Measurements from ENCODE around the gene WAC. TPM values are rescaled to one million over a fixed set of nuclear protein-coding genes. Genes with fewer than 3 reads are reported as not detected.

Gene WAC
- total and polyA plus RNA-seq, 2 of the 13 experiments (the other 11 are each of a cell fraction or from before 2014, with no cell fraction given): 69.1 to 96.2 TPM

DNA sequence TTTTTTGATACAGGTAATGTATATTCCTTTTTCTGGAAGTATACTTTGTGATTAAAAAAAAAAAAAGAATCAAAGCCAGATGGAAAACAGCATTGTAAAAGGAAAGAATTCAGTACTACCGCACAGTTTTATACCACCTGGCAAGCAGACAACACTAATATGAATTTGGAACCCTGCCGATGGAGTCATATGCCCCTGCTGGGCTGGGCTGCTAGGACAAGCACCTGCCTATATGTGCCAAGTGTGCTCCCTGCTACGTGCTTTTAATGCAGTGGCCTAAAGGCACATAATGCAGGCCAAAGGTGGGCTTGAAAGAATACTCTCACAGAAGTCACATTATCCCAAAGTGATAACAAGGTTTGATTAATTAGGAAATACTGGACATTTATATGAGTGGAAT lies 29.8 kb upstream of the WAC start:
- H3K36me3 ChIP-seq (replicated peaks in 1 of 2; ENCODE audit: control insufficient read depth in 1 of 2, insufficient read depth in 2 of 2, low read length in 2 of 2): no peaks in the 10 kb centered on the region
- FAIRE-seq: no peak
- no peak for DNase-seq (ENCODE audit: low spot score)
- H3K4me2 ChIP-seq (ENCODE audit: low read depth, low read length): peak overlapping the region; percentile 25
- no peaks in the 10 kb centered on the region for H3K79me2 ChIP-seq (ENCODE audit: insufficient read depth, low read length)
- no peak for TF ChIP-seq GATAD2A (CRISPR knock-in tag; IDR thresholded peaks at IDR 0.05)
- TF ChIP-seq ATF7 (IDR thresholded peaks at IDR 0.05): no peak
- TF ChIP-seq ATF7 (CRISPR knock-in tag; IDR thresholded peaks at IDR 0.05): no peak
- TF ChIP-seq, protein P1, sequence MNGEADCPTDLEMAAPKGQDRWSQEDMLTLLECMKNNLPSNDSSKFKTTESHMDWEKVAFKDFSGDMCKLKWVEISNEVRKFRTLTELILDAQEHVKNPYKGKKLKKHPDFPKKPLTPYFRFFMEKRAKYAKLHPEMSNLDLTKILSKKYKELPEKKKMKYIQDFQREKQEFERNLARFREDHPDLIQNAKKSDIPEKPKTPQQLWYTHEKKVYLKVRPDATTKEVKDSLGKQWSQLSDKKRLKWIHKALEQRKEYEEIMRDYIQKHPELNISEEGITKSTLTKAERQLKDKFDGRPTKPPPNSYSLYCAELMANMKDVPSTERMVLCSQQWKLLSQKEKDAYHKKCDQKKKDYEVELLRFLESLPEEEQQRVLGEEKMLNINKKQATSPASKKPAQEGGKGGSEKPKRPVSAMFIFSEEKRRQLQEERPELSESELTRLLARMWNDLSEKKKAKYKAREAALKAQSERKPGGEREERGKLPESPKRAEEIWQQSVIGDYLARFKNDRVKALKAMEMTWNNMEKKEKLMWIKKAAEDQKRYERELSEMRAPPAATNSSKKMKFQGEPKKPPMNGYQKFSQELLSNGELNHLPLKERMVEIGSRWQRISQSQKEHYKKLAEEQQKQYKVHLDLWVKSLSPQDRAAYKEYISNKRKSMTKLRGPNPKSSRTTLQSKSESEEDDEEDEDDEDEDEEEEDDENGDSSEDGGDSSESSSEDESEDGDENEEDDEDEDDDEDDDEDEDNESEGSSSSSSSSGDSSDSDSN (CRISPR knock-in tag; IDR thresholded peaks at IDR 0.05): no peak
- no peak for TF ChIP-seq ZNF749 (CRISPR knock-in tag; IDR thresholded peaks at IDR 0.05; ENCODE audit: borderline replicate concordance)
- TF ChIP-seq POLR2G (IDR thresholded peaks at IDR 0.05; ENCODE audit: low read depth, low read length): no peak
- TF ChIP-seq, protein P2, sequence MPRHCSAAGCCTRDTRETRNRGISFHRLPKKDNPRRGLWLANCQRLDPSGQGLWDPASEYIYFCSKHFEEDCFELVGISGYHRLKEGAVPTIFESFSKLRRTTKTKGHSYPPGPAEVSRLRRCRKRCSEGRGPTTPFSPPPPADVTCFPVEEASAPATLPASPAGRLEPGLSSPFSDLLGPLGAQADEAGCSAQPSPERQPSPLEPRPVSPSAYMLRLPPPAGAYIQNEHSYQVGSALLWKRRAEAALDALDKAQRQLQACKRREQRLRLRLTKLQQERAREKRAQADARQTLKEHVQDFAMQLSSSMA (CRISPR knock-in tag; IDR thresholded peaks at IDR 0.05): no peak
- no peak for TF ChIP-seq ZNF670 (CRISPR knock-in tag; IDR thresholded peaks at IDR 0.05; ENCODE audit: borderline replicate concordance)
- TF ChIP-seq, protein P3, sequence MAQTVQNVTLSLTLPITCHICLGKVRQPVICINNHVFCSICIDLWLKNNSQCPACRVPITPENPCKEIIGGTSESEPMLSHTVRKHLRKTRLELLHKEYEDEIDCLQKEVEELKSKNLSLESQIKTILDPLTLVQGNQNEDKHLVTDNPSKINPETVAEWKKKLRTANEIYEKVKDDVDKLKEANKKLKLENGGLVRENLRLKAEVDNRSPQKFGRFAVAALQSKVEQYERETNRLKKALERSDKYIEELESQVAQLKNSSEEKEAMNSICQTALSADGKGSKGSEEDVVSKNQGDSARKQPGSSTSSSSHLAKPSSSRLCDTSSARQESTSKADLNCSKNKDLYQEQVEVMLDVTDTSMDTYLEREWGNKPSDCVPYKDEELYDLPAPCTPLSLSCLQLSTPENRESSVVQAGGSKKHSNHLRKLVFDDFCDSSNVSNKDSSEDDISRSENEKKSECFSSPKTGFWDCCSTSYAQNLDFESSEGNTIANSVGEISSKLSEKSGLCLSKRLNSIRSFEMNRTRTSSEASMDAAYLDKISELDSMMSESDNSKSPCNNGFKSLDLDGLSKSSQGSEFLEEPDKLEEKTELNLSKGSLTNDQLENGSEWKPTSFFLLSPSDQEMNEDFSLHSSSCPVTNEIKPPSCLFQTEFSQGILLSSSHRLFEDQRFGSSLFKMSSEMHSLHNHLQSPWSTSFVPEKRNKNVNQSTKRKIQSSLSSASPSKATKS (CRISPR knock-in tag; IDR thresholded peaks at IDR 0.05): no peak
- TF ChIP-seq ZNF878 (CRISPR knock-in tag; IDR thresholded peaks at IDR 0.05): no peak
- TF ChIP-seq BRD4 (CRISPR knock-in tag; IDR thresholded peaks at IDR 0.05): no peak
- TF ChIP-seq ZNF614 (CRISPR knock-in tag; IDR thresholded peaks at IDR 0.05; ENCODE audit: borderline replicate concordance): no peak
- no peak for TF ChIP-seq GTF3A (CRISPR knock-in tag; conservative IDR thresholded peaks at IDR 0.05)
- TF ChIP-seq ZBTB26 (CRISPR knock-in tag; IDR thresholded peaks at IDR 0.05; ENCODE audit: borderline replicate concordance): no peak
- TF ChIP-seq JUNB (CRISPR knock-in tag; IDR thresholded peaks at IDR 0.05; ENCODE audit: borderline replicate concordance): no peak
- TF ChIP-seq ZZZ3 (CRISPR knock-in tag; IDR thresholded peaks at IDR 0.05; ENCODE audit: borderline replicate concordance): no peak
- TF ChIP-seq ARNT (IDR thresholded peaks at IDR 0.05): no peak
- no peak for TF ChIP-seq ZNF430 (CRISPR knock-in tag; IDR thresholded peaks at IDR 0.05)
- no peak for TF ChIP-seq MEIS2 (CRISPR knock-in tag; IDR thresholded peaks at IDR 0.05)
- ChIA-PET POLR2A (no interaction called here), CTCF (ENCODE audit: low intra/inter-chr PET ratio, low total read pairs) (no interaction called here)
- H3K4me1 ChIP-seq (ENCODE audit: insufficient read depth, low read length): no peaks in the 10 kb centered on the region
- no TSS peak for BruUV-seq (replicated peaks)
- no peak overlapping the region for H2AFZ ChIP-seq (ENCODE audit: low read length)
- no peaks in the 10 kb centered on the region for H3K9me3 ChIP-seq (ENCODE audit: low read length)
- H3K27ac ChIP-seq (ENCODE audit: extremely low read length, insufficient read depth, low read length): no peak overlapping the region
- WGBS (ENCODE audit: low lambda C conversion rate): 25% methylated on average over 3 of the region's 3 CpGs
- no peaks in the 10 kb centered on the region for H3K27me3 ChIP-seq (ENCODE audit: control insufficient read depth in 1 of 2, insufficient read depth in 2 of 2, low read length in 2 of 2)
- H4K20me1 ChIP-seq (ENCODE audit: insufficient read depth, low read length): no peaks in the 10 kb centered on the region
- H3K4me3 ChIP-seq (replicated peaks in 1 of 3; ENCODE audit: insufficient read depth in 1 of 3, low read depth in 2 of 3, low read length in 3 of 3): no peak overlapping the region
- intact Hi-C loops (cut with micrococcal nuclease; ENCODE audit: unreplicated experiment) (no loop called here), in situ Hi-C loops (cut with HindIII; ENCODE audit: extremely low pct_ligation_motif_present, low pct_unique_long_range_greater_than_20kb) (no loop called here)
- H3K9ac ChIP-seq (ENCODE audit: insufficient read depth, low read depth, low read length): no peak overlapping the region
- peak; percentile 68; the same call in 2 of the 3 replicates for ATAC-seq
